Measurements from ENCODE around the gene HES2. TPM values are rescaled to one million over a fixed set of nuclear protein-coding genes. Genes with fewer than 3 reads are reported as not detected.

HES2 gene
- total RNA-seq, 1 donor from 2014 or later = 6.4 TPM

DNA sequence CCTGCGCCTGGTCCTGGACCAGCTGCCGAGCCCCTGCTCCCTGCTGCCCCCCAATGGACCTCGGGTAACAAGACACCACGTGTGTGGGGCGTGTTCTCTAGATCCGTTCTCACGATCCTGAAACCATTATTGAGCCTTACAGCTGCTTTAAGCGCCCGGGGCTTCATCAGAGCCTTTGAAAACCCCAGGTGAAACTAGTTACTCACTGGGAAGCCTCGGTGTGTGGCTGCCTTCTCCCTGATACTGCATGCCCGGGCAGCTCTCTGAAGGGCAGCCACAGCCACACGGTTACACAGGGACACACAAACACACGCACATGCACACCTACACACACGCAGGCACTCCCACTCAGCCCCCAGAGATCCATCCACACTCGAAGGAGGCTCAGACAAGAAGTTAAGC, 5.3 kb downstream of the HES2 start:
- peaks cover 18% of the 10 kb centered on the region for H3K4me1 ChIP-seq
- ATAC-seq (peak; percentile 40 to 58), DNase-seq (no peak)
- H3K9me3 ChIP-seq = no peaks in the 10 kb centered on the region
- TF ChIP-seq, protein P1, sequence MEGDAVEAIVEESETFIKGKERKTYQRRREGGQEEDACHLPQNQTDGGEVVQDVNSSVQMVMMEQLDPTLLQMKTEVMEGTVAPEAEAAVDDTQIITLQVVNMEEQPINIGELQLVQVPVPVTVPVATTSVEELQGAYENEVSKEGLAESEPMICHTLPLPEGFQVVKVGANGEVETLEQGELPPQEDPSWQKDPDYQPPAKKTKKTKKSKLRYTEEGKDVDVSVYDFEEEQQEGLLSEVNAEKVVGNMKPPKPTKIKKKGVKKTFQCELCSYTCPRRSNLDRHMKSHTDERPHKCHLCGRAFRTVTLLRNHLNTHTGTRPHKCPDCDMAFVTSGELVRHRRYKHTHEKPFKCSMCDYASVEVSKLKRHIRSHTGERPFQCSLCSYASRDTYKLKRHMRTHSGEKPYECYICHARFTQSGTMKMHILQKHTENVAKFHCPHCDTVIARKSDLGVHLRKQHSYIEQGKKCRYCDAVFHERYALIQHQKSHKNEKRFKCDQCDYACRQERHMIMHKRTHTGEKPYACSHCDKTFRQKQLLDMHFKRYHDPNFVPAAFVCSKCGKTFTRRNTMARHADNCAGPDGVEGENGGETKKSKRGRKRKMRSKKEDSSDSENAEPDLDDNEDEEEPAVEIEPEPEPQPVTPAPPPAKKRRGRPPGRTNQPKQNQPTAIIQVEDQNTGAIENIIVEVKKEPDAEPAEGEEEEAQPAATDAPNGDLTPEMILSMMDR (IDR thresholded peaks at IDR 0.05) = peak; percentile 40
- intact Hi-C loops (cut with DNase I) = no loop called here
- no peak overlapping the region for H3K27ac ChIP-seq
- peaks cover 69% of the 10 kb centered on the region for H3K27me3 ChIP-seq (ENCODE audit: low read depth)
- H3K4me3 ChIP-seq = no peak overlapping the region
- H3K36me3 ChIP-seq = no peaks in the 10 kb centered on the region

DNA sequence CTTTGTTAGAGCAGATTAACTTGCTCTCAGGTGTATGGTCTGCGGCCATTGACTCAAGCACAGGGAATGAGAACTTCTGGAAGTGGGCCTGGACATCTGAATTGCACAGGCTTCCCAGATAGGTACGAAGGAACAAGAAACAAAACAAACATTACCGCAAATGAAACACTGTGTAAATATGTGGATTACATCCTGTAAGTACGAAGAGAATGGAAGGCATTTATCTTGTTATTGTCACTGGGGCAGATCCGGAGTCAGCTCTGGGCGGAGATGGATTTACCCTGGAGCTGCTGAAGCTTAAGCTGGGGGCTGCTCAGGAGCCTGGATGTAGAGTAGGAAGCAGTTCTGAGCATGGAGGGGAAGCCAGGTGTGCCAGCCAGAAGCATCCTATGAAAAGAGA, 6.8 kb downstream of the HES2 start:
- Histone ChIP-seq H3K4me1 (peaks cover 5% of the 10 kb centered on the region), H3K27ac (no peak overlapping the region), H3K9me3 (no peaks in the 10 kb centered on the region), H3K36me3 (no peaks in the 10 kb centered on the region), H3K4me3 (no peak overlapping the region), H3K27me3 (ENCODE audit: low read depth) (peaks cover 54% of the 10 kb centered on the region)
- DNase-seq (no peak), ATAC-seq (no peak)
- TF ChIP-seq, protein P1 (IDR thresholded peaks at IDR 0.05) = no peak
- intact Hi-C loops (cut with DNase I) = no loop called here

DNA sequence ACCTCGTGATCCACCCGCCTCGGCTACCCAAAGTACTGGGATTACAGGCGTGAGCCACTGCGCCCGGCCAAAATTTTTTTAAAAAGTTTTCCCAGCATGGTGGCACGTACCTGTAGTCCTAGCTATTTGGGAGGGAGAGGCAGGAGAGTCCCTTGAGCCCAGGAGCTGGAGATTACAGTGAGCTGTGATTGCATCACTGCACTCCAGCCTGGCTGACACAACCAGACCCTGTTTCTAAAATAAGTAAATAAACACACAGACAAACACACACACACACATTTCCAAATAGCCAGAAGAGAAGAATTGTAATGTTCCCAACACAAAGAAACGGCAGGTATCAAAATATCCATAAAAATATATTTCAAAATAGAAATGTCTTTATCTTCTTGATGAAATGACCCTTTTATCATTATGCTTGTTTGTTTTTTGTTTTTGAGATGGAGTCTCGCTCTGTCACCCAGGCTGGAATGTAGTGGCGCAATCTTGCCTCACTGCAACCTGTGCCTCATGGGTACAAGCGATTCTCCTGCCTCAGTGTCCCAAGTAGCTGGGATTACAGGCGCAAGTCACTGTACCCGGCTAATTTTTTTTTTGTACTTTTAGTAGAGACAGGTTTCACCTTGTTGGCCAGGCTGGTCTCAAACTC, 9.3 kb downstream of the HES2 start:
- H3K4me1 ChIP-seq = peaks cover 5% of the 10 kb centered on the region
- ATAC-seq = no peak
- no peak for DNase-seq
- no peak overlapping the region for H3K27ac ChIP-seq
- intact Hi-C loops (cut with DNase I) = no loop called here
- H3K27me3 ChIP-seq (ENCODE audit: low read depth) = peaks cover 31% of the 10 kb centered on the region
- no peak overlapping the region for H3K4me3 ChIP-seq
- no peaks in the 10 kb centered on the region for H3K36me3 ChIP-seq
- no peaks in the 10 kb centered on the region for H3K9me3 ChIP-seq
- TF ChIP-seq, protein P1 (IDR thresholded peaks at IDR 0.05) = no peak

DNA sequence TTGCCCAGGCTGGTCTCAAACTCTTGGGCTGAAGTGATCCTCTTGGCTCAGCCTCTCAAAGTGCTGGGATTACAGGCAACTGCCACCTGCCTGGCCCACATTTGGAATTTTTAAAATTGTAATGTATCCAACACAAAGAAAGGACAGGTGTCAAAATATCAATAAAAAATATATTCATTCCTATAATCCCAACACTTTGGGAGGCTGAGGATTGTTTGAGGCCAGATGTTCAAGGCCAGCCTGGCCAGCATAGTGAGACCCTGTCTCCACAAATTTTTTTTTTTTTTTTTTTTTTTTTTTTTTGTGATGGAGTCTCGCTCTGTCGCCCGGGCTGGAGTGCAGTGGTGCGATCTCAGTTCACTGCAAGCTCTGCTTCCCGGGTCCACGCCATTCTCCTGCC, 10.0 kb downstream of the HES2 start:
- no peak for DNase-seq
- Histone ChIP-seq H3K4me1 (peaks cover 5% of the 10 kb centered on the region), H3K27me3 (ENCODE audit: low read depth) (peaks cover 30% of the 10 kb centered on the region), H3K4me3 (no peak overlapping the region), H3K36me3 (no peaks in the 10 kb centered on the region), H3K9me3 (no peaks in the 10 kb centered on the region), H3K27ac (no peak overlapping the region)
- intact Hi-C loops (cut with DNase I) = no loop called here
- TF ChIP-seq, protein P1 (IDR thresholded peaks at IDR 0.05) = no peak
- ATAC-seq = no peak

DNA sequence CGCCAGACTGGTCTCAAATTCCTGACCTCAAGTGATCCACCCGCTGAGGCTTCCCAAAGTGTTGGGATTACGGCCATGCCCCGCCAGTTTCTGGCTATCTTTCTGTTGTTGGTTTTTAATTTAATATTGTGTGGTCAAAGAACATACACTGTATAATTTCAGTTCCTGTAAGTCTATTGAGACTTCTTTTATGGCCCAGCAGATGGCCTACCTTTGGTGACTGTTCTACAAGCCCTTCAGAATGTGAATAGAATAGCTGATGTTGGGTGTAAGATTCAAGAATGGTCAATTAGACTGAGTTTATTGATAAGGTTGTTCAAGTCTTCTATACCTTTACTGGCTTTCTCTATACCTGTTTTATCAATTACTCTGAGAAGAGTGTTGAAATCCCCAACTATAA, 10.7 kb downstream of the HES2 start:
- TF ChIP-seq, protein P1 (IDR thresholded peaks at IDR 0.05) = no peak
- DNase-seq = no peak
- no peak for ATAC-seq
- Histone ChIP-seq H3K27ac (no peak overlapping the region), H3K9me3 (no peaks in the 10 kb centered on the region), H3K36me3 (no peaks in the 10 kb centered on the region), H3K4me3 (no peak overlapping the region), H3K4me1 (no peaks in the 10 kb centered on the region), H3K27me3 (ENCODE audit: low read depth) (peaks cover 25% of the 10 kb centered on the region)
- intact Hi-C loops (cut with DNase I) = no loop called here
